MV-4-11 (cell line): Measurements from ENCODE around the gene FXYD6.

Experiments used
- DNase-seq: peaks from one replicate; lab custom pipeline; 2025; lab: John Stamatoyannopoulos, UW

Gene FXYD6

DNA sequence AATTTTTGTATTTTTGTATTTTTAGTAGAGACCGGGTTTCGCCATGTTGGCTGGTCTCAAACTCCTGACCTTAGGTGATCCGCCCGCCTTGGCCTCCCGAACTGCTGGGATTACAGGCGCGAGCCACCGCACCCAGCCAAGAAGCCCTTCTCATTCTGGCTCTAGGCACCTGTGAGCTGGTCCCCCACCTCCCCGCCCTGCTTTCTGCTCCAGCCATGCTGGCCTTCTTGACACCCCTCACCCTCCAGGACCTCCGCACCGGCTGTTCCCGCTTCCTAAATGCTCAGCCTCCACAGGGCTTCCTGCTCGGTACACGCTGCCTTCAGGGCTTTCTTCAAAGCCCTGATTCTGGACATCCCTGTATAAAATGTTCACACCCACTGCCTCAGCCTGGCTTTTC lies 46.4 kb downstream of the FXYD6 start:
- no peak for DNase-seq

DNA sequence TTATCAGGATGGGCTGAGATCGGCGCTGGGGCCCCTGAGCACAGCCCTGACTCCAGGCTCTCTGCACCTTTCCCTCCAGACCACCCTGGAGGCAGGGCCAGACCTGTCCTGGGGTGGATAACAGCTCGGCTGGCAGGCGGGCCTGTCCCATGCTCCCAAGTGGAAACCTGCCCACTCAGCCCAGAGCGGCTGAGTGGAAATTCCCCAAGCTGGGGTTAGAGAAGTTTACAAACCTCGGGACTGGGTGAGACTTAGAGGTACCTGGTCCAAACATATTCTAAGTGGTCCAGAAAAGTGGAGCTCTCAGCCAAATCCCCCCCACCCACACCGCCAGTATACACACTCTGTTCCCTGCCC lies 47.1 kb downstream of the FXYD6 start:
- DNase-seq, result no peak

DNA sequence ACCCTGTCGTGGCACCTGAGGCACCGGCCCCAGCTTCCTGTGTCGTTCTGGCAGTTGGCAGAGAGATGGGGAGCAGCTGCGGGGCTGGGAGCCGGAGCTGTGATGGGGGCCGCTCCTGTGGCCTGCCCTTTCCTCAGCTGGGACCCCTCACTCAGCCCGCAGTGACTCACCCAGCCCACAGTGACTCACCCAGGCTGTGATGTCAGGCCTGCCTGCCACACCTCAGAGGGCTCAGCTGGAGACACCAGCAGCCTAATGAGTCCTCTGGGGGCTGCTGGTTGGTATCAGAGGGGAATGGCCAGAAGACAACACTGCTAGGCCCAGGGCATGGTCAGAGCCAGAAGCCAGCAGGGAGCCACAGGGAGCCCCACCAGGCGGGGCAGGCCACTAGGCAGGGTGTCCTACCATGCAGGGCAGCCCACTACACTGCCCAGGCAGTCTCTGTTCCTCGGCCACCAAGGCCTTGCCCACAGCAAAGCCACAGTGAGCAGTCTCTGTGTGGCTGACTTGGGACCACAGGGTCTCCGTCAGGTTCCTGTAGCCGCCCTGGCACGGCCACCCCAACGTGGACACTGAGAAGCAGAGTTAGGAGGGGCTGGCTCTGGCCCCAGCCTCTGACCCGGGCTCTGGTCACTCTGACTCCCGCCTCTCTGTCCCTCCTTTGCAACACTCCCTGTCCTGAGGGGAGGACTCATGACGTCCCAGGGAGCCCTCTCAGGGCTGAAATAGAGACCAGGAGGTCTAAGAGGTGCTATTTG lies 47.7 kb downstream of the FXYD6 start:
- peak; percentile 76 for DNase-seq

DNA sequence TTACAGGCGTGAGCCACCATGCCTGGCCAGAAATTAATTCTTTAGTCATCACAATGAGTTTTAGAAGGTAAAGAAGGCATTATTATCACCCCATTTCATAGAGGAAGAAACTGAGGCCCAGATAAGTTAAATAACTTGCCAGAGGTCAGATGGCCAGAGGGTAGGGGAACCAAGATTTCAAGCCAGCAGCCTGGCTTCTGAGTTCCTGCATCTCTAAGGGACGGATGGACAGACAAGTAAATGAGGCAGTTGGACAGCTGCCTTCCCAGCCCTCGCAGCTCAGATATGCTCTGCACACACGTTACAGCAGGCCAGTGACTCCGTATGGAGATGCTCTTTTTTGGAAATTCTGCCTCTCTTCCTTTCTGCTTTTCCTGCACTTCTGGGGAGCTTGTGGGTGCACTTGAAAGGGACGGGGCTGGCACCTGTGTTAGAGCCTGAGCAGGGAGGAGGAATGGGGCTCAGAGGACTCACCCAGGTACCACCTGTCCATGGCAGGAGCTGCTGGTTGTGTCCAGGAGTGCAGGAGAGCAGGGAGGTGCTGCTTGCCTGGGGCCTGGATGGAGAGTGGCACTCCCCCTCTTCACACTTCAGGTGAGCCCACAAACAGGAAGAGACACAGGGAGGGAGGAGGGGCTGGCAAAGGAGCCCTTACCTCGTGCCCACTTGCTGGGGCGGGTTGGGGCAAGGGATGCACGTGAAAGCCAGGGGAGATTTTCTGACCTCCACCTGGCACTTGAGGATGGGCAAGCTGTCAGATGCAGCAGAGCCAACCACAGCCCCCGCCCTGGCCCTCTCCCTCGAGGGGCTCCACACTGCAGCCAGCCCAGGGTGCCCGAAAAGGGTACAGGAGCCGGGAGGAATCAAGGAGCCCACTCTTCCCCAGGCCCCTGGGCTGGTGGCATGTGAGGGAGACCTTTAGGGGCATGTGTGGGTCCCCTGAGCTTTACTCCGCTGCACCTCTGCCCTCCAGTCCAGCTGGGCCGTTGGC lies 48.6 kb downstream of the FXYD6 start:
- DNase-seq, result no peak

DNA sequence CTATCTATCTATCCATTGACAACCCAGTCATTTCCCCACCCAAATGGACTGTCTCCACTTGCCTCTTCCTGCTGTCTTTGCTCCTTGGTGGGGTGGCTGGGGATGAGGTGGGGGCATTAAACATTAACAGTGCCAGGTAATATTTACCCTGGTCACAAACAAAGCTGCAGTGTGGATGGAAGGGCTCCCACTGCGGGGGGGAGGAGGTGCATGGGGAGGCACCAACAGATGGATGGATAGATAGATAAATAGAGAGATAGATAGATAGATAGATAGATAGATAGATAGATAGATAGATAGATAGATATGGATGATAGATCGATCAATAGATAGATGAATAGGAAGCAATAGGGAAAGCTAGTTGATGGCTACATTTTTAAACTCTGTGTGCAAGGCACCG lies 49.6 kb downstream of the FXYD6 start:
- no peak for DNase-seq

DNA sequence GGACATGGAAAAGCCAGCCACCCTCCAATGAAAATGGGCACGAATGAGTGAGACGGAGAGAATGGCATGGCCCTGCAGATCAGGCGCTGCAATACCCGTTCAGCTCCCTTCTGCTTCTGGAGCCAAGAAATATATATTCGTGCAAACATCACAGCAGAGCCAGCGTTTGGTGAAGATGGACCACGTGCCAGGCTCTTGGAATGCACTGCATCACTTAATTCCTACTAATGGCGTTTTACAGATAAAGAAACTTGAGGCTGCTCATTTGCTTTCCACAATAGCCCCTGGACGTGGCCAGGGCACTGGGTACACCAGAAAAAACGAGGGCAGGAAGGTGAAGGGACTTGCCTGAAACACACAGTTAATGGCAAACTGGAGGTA lies 50.3 kb downstream of the FXYD6 start:
- DNase-seq, result no peak

DNA sequence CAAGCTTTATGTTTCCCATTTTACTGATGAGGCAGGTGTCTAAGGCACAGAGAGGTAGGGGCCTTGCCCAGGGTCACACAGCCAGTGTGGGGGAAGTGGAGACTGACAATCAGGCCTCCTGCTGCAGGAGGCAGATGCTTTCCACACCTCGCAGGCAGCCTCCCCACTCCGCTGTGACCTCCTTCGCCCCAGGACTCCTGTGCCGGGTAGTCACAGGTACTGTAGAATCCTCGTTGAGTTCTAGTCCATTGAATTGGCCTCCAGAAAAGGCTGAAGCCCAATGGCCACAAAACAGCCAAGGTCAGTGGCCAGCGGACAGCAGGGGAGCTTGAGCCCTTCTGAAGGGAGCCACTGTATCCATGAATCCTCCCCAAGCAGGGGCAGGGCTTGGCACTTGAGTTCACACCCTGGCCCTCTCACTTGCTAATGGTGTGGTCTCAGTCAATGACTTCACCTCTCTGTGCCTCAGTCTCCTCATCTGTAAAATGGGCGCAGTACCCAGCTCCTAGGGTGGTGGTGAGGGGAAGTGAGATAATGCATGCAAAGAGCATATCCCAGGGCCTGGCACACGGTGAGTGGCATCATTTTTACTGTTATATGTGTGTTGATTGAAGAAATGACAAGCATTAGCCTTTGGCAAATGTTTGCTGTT lies 50.8 kb downstream of the FXYD6 start:
- no peak for DNase-seq

DNA sequence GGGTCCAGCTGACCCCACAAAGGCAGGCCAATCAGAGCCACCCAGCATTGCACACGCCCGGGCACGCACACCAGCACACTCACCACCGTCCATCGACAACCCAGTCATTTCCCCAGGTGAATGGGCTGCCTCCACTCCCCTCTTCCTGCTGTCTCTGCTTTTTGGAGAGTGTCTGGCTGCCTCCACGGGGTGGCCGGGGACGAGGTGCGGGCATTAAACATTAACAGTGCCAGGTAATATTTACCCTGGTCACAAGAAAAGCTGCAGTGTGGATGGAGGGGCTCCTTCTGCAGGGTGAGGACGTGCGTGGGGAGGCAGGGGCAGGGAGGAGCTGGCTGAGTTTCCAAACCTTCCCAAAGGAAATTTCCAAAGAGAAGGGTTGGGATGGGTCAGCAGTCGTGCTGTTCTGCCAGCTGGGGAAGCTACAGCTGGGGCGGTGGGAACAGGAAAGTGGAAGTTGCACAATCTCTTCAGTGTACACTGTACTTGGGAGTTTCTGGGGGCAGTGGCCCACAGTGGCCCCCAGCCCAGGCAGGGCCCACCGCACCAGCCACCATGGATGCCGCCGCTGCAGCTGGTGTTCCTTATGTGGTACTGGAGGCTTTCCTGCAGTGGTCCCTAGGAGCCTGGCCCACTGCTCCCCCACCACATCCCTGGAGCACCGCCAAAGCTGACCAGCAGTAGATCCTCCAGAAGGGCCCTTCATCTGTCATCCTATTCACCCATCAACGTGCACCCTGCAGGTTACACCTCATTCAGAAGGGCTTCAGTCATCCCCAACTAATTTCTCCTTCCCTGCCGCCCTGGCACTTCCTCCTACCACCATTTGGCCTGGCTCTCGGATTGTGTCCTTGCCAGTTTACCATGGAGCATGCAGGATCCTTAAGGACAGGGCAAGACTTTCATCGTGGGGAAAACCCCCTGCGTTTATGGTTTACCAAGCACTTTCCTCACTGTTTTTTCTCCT lies 51.6 kb downstream of the FXYD6 start, which contains the start of gene FXYD2:
TSS of gene FXYD2 (minus strand) at position 174 of the 967 bp plus-strand sequence. CDS start at position 108, 66 bp downstream.
- peak; percentile 38 for DNase-seq

DNA sequence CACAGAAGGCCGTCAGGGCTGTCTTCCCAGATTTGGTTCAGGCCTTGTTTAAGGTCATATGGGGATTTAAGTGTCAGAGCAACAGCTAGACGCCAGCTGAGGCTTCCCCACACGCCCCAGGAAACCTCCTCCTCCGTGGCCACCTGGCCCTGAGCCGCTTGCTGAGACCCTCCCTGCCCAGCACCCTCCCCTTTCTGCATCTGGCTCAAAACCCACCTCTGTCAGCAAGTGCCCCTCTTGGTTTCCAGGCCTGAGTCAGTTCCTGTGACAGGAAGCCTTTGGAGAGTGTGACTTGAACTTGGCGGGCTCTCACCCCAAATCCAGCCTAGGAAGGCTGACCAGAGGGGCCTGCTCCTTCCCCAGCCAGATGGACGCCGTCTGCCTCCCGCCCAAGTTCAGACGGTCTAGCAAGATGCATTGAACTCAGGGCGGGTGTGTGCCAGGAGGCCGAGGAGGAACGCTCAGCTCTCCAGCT lies 52.5 kb downstream of the FXYD6 start:
- peak; percentile 46 for DNase-seq

DNA sequence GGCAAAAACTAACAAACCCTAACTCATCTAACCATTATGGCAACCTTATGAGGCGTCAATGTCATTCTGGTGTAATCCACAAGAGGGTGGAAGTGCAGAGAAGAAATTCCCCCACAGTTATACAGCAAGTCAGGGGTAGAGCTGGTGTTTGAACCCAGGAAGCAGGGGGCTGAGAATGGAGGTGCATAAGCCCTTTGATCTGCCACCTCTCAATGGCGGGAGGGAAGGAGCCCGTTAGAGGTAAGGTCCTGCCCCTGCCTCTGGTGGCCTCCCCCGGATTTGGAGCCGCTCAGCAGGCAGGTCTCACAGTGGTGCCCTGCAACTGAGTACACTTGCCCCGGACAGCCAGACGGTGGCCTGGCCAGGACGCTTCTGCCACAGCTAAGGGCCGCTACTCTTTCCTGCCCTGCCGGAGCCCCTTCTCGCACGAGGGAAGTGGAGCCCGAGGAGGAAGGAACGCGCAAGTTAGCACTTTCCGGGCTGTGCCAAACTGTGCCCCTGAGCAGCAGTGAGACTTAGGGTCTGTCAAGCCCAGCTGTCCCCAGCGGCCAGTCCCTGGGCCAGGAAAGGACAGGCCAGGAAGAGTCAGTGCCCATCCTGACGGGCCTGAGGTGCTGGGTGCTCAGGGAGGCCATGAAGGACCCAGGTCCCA lies 53.0 kb downstream of the FXYD6 start:
- DNase-seq, result peak; percentile 43

DNA sequence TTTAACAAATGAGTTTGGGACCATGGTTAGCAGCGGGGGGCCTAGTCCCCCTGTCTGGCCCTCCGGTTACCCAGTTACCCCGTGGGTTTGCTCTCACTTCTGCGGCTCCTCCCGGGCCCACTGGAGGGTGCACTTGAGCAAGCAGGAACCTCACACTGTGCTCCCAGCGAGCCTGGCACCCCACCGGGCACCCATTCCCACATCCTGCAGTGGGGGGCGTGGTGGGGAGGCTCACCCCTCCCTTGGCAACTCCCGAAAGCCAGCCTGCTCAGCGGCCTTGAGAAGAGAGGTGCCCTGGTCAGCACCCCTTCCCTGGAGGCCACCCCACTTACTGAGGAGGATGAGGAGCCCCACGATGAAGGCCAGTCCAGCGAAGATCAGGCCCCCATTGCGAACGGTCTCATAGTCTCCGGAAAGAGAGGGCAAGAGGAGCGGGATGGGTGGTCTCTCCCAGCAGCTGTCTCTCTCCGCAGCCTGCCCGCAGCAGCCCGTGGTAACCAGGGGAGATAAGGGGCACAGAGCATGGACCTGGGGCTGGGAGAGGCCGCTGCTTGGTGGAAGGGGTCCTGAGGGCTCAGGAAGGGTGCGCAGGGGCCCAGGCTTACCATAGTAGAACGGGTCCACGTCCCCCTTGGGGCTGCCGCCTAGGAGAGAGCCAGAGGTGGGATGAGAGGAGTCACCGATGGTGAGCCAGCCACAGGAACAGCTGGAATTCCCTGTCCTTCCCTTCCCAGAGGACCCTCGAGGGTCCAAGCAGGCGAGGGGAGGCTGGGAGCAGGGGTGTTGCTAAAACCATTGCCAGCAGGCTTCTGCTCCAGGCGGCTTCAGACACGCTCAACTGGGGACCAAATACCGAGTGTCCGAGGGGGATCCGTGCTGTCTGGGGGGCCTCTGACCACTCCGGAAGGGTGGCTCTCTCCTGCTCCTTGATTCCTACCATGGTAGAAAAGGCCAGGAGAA lies 54.1 kb downstream of the FXYD6 start:
- DNase-seq, result peak; percentile 27

DNA sequence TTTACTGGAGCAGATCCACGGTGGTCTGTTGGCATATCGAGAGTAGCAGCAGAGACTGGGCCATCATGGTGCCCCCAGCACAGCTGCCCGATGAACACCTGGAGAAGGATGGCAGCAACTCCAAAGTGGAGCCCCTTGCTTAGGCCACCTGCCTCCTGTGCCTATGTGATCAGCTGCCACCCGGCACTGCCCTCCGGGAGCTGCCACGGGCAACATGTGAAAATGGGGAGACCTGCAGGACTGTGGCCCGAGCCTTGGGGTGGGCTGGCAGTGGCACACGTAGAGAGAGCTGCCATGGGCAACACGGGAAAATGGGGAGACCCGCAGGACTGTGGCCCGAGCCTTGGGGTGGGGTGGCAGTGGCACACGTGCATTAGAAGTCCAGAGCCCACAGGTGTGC lies 55.0 kb downstream of the FXYD6 start:
- no peak for DNase-seq

DNA sequence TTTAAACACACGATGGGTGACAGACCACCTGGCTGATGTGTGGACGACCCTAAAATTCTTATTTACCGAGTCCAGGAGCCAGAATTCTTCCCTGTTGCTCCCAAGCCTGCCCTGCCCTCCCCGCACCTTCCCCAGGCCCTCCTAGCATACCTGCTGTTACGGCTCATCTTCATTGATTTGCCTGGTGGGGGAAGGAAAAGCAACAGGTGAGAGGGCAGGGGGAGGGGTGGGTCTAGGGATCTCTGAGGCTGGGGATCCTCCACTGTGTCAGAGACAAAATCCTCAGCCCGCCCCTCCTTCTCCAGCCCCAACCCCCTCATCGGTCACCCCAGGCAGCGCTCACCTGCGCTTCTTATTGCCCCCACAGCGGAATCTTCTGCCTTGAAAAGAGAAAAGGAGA lies 55.9 kb downstream of the FXYD6 start:
- no peak for DNase-seq

DNA sequence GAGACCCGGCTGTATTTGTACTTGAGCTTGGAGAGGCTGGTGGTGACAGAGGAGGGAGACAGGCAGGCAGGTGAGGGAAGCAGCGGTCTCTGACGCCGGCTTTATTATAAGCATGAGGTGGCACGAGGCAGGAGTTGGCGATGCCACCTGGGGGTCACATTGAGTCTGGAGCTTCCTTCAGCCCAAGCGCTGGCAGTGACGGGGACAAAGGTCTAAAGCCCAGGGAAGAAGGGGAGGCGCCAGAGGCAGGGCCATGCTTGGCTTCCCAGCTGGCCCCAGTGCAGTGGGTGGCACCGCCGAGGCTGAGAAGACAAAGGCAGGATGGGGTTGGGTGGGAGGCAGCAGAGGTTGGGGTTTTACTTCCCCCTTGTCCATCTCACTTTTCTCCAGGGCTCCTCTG lies 56.4 kb downstream of the FXYD6 start:
- no peak for DNase-seq

DNA sequence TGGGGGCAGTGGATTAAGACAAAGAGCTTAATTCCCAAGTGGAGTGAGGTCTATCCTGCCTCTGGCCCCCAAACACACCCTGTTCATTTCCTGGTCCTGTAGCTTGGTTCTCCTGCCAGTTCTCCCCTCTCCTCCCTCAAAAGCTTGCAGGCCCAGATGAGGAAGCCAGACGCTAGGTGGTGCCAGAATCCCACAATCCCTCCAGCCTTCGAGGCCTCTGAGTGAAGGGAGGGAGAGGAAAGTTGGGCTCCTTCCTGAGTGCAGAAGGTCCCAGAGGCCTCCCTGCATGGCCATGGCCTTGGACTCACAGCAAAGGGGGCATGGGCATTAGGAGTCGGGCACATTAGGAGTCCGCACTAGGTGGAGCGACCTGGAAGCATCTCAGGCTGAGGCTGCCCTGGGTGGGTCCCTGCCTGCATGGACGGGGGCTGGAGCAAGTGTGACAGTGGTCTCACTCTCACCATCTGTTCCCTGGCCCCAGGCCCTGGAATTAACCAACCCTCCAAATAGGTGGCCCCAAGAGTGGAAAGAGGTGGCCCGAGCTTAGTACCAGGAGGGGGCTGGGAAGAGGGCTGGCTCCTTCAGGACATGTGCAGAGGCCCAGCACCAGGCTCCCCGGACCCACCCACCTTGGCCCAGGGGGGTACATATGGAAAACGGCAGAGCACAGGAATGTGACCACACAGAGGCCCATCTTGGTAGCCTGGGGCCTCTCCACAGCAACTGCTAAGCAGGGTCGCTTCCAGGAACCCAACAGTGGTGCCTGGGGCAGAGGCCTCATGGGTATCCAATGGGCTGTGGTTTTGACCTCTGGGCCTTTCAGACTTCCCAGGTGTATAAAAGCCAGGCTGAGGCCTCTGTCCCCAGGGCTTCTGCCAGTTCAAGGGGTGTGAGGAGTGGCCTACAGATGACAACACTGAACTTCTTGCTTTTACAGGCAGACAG lies 57.1 kb downstream of the FXYD6 start:
- peak; percentile 69 for DNase-seq

DNA sequence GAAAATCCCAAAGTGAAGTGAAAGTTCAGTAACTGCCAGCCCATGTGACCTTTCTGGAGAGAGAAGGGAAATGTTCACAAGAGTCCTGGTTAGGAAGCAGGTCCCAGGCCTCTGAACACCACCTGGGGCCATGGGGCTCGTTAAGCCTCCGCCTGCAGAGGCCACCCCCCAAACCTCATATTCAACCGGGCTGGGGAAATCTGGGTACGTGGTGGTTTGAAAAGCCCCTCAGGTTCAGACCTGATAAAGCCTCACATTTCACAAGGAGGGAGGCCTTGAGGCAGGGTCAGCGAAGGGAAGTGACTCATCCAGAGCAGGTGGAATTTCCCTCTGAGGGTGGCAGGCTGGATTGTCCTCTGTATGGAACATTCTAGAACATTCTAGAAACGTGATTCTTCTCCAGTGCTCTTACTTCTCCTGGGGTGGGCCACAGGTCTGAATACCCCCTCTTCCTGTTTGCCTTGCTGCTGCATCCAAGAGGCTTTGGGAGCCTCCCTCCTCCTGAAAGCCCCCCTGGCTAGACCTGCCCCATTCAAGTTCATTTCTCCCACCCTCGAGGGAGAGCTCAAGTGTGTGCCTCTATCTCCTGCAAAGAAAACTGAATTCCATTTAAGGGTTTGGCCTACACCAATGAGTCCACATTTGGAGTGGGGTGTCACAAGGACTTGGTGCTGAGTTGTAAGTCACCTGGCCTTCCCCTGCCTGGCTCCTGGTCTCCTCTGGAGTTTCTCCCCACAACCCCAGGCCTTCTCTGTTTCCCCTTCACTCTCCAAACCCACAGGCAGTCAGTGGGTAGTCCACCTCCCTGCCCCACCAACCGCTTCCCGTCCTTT lies 58.2 kb downstream of the FXYD6 start:
- DNase-seq, result no peak

DNA sequence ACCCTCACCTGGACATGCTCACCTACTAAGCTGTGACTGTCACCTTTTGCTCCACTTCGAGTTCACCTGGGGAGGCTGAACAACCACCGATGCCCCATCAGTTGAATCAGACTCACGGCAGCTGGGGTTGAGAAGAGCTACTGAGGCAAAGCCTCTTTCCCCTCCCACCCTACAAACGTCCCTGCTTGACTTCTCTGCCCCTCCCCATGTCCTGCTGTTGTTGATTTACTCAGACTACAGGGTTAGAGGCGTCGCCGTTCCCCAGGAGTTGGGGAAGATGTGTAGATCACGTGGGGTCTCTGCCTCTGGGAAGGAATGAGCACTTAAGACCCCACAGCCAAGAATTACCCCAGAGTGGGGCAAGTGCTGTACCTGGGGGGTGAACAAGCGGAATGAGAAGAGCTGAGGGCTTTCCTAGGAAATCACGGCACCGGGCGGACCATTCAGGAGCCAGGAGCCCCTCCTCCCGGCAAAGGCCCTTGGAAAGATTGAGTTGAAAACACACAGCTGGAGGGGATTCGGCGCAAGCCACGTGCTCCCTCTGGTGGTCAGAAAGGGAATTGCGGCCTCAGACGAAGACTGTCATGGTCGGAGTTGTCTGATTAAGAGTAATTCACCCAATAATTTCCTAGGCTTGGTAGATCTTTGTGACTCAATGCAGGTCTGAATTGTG lies 59.0 kb downstream of the FXYD6 start:
- peak; percentile 60 for DNase-seq
